MM.1S (cell line): Measurements from ENCODE around the gene SPOCK3.

Source experiments
- EZH2phosphoT487 ChIP-seq: fragments of 300-600 bp; sonication (generic); IDR thresholded peaks from 2 replicates; pipeline ENCODE4 v1.6.1; 2018; ENCODE audit warnings: antibody characterized with exemption, low read length
- TF ChIP-seq, protein P1 (sequence below): fragments of 300-600 bp; sonication (generic); IDR thresholded peaks from 2 replicates; pipeline ENCODE4 v1.5.1; 2016; ENCODE audit warnings: antibody characterized with exemption, low read length, mixed read lengths

DNA sequence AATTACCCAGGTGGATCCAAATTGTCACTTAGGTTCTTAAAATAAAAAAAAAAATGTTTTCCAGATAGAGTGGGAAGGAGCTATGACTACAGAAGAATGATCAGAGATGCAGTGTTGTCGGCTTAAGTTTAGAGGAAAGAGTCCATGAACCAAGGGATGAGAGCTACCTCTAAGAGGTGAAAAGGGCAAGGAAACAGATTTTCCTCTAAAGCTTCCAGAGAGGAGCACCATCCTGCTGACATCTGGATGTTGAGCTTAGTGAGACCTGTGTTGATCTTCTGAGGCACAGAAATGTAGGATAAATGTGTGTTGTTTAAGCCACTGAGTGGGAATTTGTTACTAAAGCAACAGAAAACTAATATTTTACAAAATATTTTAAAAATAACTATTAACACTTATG, 498.7 kb downstream of the SPOCK3 start:
- TF ChIP-seq EZH2phosphoT487: no peak
- TF ChIP-seq, protein P1, sequence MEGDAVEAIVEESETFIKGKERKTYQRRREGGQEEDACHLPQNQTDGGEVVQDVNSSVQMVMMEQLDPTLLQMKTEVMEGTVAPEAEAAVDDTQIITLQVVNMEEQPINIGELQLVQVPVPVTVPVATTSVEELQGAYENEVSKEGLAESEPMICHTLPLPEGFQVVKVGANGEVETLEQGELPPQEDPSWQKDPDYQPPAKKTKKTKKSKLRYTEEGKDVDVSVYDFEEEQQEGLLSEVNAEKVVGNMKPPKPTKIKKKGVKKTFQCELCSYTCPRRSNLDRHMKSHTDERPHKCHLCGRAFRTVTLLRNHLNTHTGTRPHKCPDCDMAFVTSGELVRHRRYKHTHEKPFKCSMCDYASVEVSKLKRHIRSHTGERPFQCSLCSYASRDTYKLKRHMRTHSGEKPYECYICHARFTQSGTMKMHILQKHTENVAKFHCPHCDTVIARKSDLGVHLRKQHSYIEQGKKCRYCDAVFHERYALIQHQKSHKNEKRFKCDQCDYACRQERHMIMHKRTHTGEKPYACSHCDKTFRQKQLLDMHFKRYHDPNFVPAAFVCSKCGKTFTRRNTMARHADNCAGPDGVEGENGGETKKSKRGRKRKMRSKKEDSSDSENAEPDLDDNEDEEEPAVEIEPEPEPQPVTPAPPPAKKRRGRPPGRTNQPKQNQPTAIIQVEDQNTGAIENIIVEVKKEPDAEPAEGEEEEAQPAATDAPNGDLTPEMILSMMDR: no peak
